ENCODE data around the gene UBE2A.

- TF ChIP-seq CTCF (IDR thresholded peaks at IDR 0.05) (no peak), POLR2A (IDR thresholded peaks at IDR 0.05) (no peak)
Observed at GRCh38 chrX:119579414-119579813, 5.1 kb downstream of the UBE2A start.
